SK-N-SH (cell line): ENCODE data around the gene OSBPL2.

Experiments
- CTCF ChIP-seq: fragments of 200-600 bp; sonication (generic); IDR thresholded peaks from 2 replicates; pipeline ENCODE4 v1.6.1; 2017; ENCODE audit warnings: antibody characterized with exemption, mild to moderate bottlenecking, moderate library complexity
- EP300 ChIP-seq, 2 experiments: IDR thresholded peaks; 2 replicates each; pipeline versions ENCODE4 v1.4.0 to v1.6.1; 2012; ENCODE audit warnings: borderline replicate concordance in 1 of 2, low read depth in 1 of 2, low read length in 1 of 2
- JUND ChIP-seq: IDR thresholded peaks from 2 replicates; pipeline ENCODE4 v1.4.0; 2012
- PBX3 ChIP-seq: IDR thresholded peaks from 2 replicates; pipeline ENCODE4; 2012
- POLR2AphosphoS5 ChIP-seq: IDR thresholded peaks from 2 replicates; pipeline ENCODE4 v1.6.1; 2012; ENCODE audit warnings: low read depth, low read length
- RFX5 ChIP-seq: IDR thresholded peaks from 2 replicates; pipeline ENCODE4 v1.6.1; 2012; ENCODE audit warnings: mild to moderate bottlenecking, improper control_type of control experiment, low read length

GRCh38 chr20:62287759-62288534, 49.6 kb downstream of the OSBPL2 start:
- TF ChIP-seq POLR2AphosphoS5 = no peak
- no peak for TF ChIP-seq CTCF
- no peak for TF ChIP-seq RFX5
- TF ChIP-seq PBX3 = no peak
- TF ChIP-seq JUND = no peak
- TF ChIP-seq EP300 (IDR thresholded peaks at IDR 0.05; ENCODE audit: borderline replicate concordance in 1 of 2, low read depth in 1 of 2, low read length in 1 of 2) = no peak
